NCI-H146 treated with DMSO at 0.1 percent for 48 hours (cell line): ENCODE results near the gene YTHDC2.

Source experiments
- DNase-seq: peaks from one replicate; lab custom pipeline; 2025; ENCODE audit not compliant: unreplicated experiment; lab: John Stamatoyannopoulos, UW

The YTHDC2 gene

DNA sequence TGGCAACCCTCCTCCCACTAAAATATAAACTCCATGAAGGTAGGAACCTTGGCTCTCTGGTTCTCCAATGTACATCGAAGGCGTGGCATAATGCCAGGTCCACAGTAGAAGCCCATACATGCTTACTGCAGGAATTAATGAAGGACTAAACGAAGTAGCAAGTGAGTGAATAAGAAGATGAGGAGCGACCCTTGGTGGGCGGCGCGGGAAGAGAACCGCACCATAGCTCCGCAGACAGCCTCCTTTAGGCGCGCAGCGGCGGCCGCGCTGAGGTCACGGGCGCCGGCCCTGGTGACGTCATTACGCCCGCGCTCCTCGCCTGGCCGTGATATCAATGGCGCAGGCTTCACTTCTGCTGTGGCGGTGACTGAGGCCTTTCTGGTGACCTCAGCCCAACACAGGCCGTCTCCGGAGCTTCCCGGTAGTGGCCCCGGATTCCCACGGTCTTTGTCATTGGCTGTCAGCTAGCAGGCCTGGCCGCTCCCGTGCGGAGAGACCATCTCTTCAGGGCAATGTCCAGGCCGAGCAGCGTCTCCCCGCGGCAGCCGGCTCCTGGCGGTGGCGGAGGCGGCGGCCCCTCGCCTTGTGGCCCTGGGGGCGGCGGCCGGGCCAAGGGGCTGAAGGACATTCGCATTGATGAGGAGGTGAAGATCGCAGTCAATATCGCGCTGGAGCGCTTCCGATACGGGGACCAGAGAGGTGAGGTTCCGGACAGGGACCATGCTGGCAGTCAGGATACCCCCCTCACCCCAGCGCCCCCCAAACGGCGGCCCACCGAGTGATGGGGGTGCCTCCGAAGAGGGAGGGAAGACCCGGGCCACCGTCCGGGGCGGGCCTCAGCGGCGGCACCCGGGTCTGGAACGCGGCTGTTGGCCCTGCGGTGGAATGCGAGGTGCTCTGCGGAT is at the start of gene YTHDC2:
Gene YTHDC2, plus strand, starts transcription at position 311 of the 905 bp plus-strand sequence. Its CDS starts 202 bp downstream, at position 513.
- DNase-seq, result peak; percentile 82

DNA sequence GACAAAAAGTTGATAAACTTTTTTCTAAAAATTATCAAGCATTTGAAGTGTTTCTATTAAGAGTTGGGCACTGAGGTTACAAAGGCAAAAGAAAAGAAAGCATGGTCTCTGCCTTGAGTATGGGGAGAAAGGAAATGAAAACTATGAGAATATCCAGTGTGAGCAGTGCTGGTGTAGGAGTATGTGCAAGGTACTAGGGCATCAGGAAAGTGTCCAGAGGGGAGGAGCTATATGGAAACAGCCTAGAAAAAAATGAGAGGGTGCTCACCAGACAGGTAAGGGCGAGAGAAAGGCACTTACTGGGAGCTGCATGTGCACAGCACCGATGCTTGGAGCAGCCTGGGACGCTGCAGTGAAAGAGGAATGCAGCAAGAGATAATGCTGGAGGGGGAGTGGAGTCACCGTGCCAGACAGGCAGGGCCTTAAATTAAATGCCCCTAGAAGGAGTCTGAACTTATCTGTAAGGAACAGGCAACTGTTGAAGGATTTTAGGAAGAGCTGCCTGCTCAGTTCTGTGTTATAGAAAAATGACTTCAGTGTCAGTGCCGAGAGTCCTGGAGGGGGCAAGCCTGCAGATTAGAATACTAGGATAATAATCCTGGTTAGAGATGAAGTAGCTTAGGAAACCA is 39.3 kb upstream of the YTHDC2 start:
- DNase-seq, result no peak

DNA sequence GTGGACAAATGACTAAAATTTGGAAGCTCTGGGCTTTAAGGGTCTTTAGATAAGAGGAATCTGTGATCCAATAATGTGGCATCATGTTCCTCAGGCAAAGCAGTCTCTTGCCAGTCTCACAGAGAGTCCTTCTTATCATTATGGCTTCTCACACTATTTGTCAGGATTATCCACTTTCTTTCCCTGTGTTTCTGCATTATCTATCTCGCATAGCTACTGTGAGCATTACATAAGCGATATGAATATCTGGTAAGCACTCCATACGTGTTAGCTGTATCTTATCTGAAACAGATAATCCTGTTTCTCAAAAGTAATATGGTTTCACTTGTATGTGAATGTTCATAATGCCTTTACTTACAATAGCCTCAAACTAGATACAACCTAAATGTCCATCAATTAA is 34.8 kb upstream of the YTHDC2 start:
- no peak for DNase-seq

GRCh38 chr5:113480243-113480642 is 33.3 kb upstream of the YTHDC2 start:
- no peak for DNase-seq

DNA sequence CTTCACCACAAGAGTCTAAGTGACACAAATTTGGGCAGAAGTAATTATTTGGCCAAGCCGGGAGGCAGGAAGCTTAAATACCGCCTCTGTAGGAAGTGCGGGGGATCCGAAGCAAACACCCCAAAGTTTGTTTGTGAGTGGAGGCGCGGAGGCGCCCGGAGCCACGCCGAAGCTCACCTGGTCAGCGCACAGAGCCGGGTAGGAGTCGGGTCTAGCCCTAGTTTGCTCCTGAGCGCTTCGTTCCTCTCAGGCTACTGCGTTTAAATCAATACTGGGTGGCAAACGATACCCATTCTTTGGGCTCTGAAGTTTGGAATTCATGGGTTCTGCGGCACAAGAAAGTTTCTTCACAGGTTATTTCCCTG is 26.1 kb upstream of the YTHDC2 start:
- DNase-seq, result no peak

- peak; percentile 70 for DNase-seq
Observed at GRCh38 chr5:113487781-113488644, 25.5 kb upstream of the YTHDC2 start, which contains the start of gene MCC. MCC (minus strand) TSS chr5:113488453.

- DNase-seq, result no peak
Observed at GRCh38 chr5:113488645-113489184, 24.8 kb upstream of the YTHDC2 start.

DNA sequence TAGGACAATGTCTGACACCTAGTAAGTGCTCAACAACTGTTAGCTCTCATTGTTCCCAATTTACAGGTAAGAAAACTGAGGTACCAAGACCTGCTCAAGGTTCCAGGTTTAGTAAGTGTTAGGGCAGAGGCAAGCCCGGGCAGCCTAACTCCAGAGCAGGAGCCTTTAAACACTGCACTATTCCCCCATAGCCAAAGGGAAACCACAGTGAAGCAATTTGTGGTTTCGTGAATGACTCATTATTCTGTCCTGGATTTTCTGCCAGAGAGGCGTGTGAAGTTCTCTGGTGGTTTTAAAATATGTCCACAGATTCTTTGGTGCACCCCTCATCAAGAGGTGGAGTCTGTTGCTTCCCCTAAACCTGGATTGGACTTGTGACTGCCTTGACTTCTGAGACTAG is 24.2 kb upstream of the YTHDC2 start:
- DNase-seq, result no peak

GRCh38 chr5:113490317-113490716 is 23.2 kb upstream of the YTHDC2 start:
- DNase-seq, result no peak

DNA sequence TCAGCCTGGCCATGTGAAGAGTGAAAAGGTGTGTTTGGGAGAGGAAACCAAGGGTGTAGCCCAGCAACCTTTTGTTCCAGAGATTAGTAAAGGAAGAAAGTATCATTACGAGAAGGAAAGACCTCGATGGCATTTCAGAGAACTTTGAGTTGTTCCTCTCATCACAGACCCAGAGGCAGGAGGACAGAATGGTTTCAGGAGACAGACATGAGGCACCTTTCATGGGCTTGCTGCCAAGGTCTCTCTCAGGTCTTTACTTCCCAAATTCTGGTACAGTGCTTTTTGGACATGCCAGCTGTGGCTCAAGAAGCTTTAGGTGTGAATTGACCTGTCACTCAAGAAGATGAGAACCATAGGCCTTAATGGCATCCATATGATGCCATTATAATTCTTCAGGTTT is 22.5 kb upstream of the YTHDC2 start:
- no peak for DNase-seq

- no peak for DNase-seq
Observed at GRCh38 chr5:113493446-113493845, 20.0 kb upstream of the YTHDC2 start.

- no peak for DNase-seq
Observed at GRCh38 chr5:113495422-113495841, 18.1 kb upstream of the YTHDC2 start.

DNA sequence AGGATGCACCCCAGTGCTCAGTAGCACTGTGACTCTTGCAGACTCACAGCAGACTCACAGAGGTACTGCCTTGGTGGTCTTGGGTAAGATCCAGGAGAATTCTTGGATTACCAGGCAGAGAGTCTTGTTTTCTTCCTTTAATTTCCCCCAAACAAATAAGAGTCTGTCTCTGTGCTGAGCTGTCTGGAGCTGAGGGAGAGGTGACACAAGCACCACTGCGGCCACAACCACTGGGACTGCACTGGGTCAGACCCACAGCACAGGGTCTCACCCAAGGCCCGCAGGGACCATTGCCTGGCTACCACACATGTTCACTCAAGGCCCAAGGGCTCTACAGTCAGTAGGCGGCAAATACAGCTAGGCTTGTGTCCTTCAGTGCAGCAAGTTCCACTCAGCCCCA is 11.4 kb upstream of the YTHDC2 start:
- DNase-seq, result no peak

DNA sequence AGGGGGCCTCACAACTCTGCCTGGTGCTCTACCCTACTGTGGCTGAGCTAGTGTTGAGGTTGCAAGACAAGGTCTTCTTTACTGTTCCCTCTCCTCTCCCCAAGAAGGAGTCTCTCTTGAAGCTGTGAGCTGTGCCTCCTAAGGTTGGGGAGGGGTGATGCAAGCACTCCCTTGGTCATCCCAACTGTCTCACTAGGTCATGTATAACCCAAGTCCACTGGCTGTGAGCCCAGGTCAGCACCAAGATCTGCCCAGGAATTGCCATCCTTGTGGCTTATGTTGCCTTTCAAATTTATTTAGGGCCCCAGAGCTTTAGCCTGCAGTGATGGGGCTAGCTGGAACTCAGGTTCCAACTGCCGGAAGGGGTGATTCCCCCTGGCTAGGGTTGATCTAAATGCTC is 10.3 kb upstream of the YTHDC2 start:
- DNase-seq, result no peak

DNA sequence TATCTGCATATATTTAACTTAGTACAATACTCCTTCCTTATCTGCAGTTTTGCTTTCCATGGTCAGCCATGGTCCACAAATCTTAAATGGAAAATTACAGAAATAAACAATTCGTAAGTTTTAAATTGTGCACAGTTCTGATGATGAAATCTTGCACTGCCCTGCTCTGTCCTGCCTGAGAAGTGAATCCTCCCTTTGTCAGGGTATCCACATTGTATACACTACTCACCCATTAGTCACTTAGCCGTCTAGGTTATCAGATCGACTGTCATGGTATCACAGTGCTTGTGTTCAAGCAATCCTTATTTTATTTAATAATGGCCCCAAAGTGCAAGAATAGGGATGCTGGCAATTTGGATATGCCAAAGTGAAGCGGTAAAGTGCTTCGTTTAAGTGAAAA is 8.3 kb upstream of the YTHDC2 start:
- no peak for DNase-seq

GRCh38 chr5:113507601-113508000 is 5.9 kb upstream of the YTHDC2 start:
- no peak for DNase-seq

DNA sequence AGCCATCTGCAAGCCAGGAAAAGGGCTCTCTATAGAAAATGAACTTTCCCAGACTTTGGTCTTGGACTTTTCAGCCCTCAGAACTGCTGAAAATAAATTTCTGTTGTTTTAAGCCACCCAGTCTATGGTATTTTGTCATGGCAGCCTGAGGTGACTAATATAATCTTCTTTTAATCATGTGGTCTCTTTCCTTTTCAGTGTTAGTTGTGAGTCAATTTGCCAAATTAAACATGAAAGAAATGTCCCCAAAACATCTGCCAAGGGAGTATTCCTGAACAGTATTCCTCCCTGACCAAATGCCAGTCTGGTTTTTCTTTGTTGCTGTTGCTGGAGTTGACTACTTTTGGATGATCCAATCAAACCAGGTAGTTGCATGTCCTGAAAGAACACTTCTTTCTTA is 4.7 kb upstream of the YTHDC2 start:
- DNase-seq, result no peak

DNA sequence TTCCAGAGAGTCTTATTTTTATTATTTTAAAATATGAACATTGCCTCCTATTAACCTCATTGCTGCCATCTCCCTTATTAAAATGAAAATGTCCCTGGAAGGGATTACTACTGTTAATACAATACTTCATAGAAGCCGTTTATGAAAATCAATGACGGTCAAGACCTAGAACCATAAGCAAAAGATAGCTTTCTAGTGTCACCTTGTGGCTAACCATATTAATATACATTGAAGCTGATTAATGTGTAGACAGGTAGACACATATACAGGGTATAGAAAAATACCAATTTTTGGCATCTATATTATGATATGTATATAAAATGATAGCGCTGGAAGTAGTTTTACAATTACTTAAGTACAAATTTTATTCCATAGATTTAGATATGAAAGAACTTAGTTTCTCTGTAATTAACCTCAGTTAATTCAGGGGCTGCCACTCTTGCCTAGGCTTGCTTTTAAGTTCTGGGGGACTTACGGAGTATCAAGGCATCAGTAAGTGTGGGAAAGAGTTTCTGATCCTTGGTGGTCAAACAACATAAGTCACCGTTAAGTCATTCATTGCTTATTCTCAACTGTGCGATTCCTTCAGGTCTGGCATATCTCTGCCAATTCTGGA is 2.5 kb upstream of the YTHDC2 start:
- peak; percentile 48 for DNase-seq

GRCh38 chr5:113512341-113512740 is 1.2 kb upstream of the YTHDC2 start:
- no peak for DNase-seq

- DNase-seq, result no peak
Observed at GRCh38 chr5:113514289-113514635, 768 bp downstream of the YTHDC2 start.

DNA sequence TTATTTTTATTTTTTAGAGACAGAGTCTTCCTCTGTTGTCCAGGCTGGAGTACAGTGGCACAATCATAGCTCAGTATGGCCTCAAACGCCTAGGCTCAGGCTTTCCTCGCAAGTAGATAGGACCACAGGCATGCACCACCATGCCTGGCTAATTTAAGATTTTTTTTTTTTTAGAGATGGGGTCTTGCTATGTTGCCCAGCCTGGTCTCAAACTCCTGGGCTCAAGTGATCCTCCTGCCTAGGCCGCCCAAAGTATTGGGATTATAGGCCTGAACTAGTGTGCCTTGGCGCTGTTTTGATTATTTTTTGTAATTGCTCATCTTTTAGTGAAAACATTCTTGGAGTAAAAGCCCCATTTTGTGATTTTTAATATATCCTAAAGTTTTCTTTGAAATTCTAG is 5.4 kb downstream of the YTHDC2 start:
- DNase-seq, result no peak
